Neural cell (in vitro differentiated cells): ENCODE measurements around the gene C4BPA. TPM values are rescaled to one million over a fixed set of nuclear protein-coding genes. Genes with fewer than 3 reads are reported as not detected.

ENCODE experiments used
- H2AFZ ChIP-seq: fragments of 200-600, 300-800 bp; sonication (generic), shearing (Covaris generic); 2 replicates; pipeline ENCODE4 v1.6.0; 2014; ENCODE audit warnings: low read depth, mild to moderate bottlenecking, antibody characterized with exemption, low read length, moderate library complexity
- H3F3A ChIP-seq: fragments of 200-600 bp; shearing (Covaris generic); 2 replicates; pipeline ENCODE4 v1.6.1; 2016; ENCODE audit warnings: mild to moderate bottlenecking, moderate library complexity, mixed read lengths, antibody characterized with exemption, low read length; ENCODE audit not compliant: insufficient read depth, poor library complexity, severe bottlenecking
- H3K27ac ChIP-seq: fragments of 200-600, 300-800 bp; sonication (generic), shearing (Covaris generic); 2 replicates; pipeline ENCODE4 v1.5.1; 2014; ENCODE audit warnings: mild to moderate bottlenecking, low read length, moderate library complexity
- H3K27me3 ChIP-seq: fragments of 300-800, 200-600 bp; sonication (generic), shearing (Covaris generic); 2 replicates; pipeline ENCODE4 v1.6.0; 2014; ENCODE audit warnings: mild to moderate bottlenecking, low read depth, low read length, moderate library complexity; ENCODE audit not compliant: insufficient read depth
- H3K36me3 ChIP-seq: fragments of 300-800, 200-600 bp; sonication (generic), shearing (Covaris generic); 2 replicates; pipeline ENCODE4 v1.5.1; 2014; ENCODE audit warnings: mild to moderate bottlenecking, antibody characterized with exemption, low read length, moderate library complexity; ENCODE audit not compliant: insufficient read depth
- H3K4me2 ChIP-seq: fragments of 300-800, 200-600 bp; sonication (generic), shearing (Covaris generic); 2 replicates; pipeline ENCODE4 v1.6.0; 2014; ENCODE audit warnings: mild to moderate bottlenecking, low read length
- H3K4me3 ChIP-seq: fragments of 300-800, 200-600 bp; sonication (generic), shearing (Covaris generic); 2 replicates; pipeline ENCODE4 v1.5.1; 2014; ENCODE audit warnings: mild to moderate bottlenecking, low read length, moderate library complexity
- H3K79me2 ChIP-seq: fragments of 200-600 bp; shearing (Covaris generic); replicated peaks from 2 replicates; pipeline ENCODE4 v1.6.0; 2014; ENCODE audit warnings: mild to moderate bottlenecking, low read length, moderate library complexity; ENCODE audit not compliant: insufficient read depth
- H3K9ac ChIP-seq: fragments of 300-800, 200-600 bp; sonication (generic), shearing (Covaris generic); 2 replicates; pipeline ENCODE4 v1.6.1; 2016; ENCODE audit warnings: mild to moderate bottlenecking, low read length, mixed read lengths
- H3K9me2 ChIP-seq: fragments of 200-600 bp; shearing (Covaris generic); 2 replicates; pipeline ENCODE4 v1.6.1; 2016; ENCODE audit warnings: mild to moderate bottlenecking, low read length, mixed read lengths; ENCODE audit not compliant: insufficient read depth
- H3K9me3 ChIP-seq: fragments of 200-600, 300-800 bp; sonication (generic), shearing (Covaris generic); 2 replicates; pipeline ENCODE4 v1.6.1; 2016; ENCODE audit warnings: mild to moderate bottlenecking, mixed run types, low read length, moderate library complexity, mixed read lengths
- H4K20me1 ChIP-seq: fragments of 200-600 bp; shearing (Covaris generic); 2 replicates; pipeline ENCODE4 v1.6.1; 2016; ENCODE audit warnings: mild to moderate bottlenecking, mixed run types; ENCODE audit not compliant: insufficient read depth
- EP300 ChIP-seq: fragments of 450-650 bp; conservative IDR thresholded peaks from 2 replicates; pipeline ENCODE4 v1.6.1; 2014; ENCODE audit warnings: antibody characterized with exemption, mild to moderate bottlenecking, moderate library complexity; ENCODE audit not compliant: poor library complexity, severe bottlenecking
- EZH2 ChIP-seq: fragments of 200-600, 300-800 bp; shearing (Covaris generic), sonication (generic); IDR thresholded peaks from 2 replicates; pipeline ENCODE4 v1.6.1; 2014; ENCODE audit warnings: antibody characterized with exemption, low read length, borderline replicate concordance, mild to moderate bottlenecking; ENCODE audit not compliant: insufficient read depth, poor library complexity, severe bottlenecking
- MXI1 ChIP-seq: fragments of 450-650 bp; conservative IDR thresholded peaks from 2 replicates; pipeline ENCODE4 v1.6.1; 2014; ENCODE audit warnings: antibody characterized with exemption, mild to moderate bottlenecking; ENCODE audit not compliant: poor library complexity, severe bottlenecking
- POLR2AphosphoS5 ChIP-seq: IDR thresholded peaks from 2 replicates; pipeline ENCODE4 v1.6.1; 2012
- RAD21 ChIP-seq: fragments of 450-650 bp; conservative IDR thresholded peaks from 2 replicates; pipeline ENCODE4 v1.6.1; 2014; ENCODE audit warnings: antibody characterized with exemption, mild to moderate bottlenecking, moderate library complexity
- SMC3 ChIP-seq: fragments of 450-650 bp; conservative IDR thresholded peaks from 2 replicates; pipeline ENCODE4 v1.6.1; 2014; ENCODE audit warnings: antibody characterized with exemption, mild to moderate bottlenecking, moderate library complexity; ENCODE audit not compliant: poor library complexity
- TAF1 ChIP-seq: IDR thresholded peaks from 2 replicates; pipeline ENCODE4 v1.6.1; 2012; ENCODE audit warnings: low read depth
- polyA plus RNA-seq: library from polyadenylated mRNA; depleted of rRNA; stranded (reverse); fragments of >200 nt; gene quantifications from 2 replicates; pipeline ENCODE4 v1.2.3, GENCODE V29; 2014
- TF ChIP-seq, protein P1 (sequence below): IDR thresholded peaks from 2 replicates; pipeline ENCODE4 v1.6.1; 2012; ENCODE audit warnings: borderline replicate concordance
- TF ChIP-seq, protein P2 (sequence below): fragments of 450-650 bp; IDR thresholded peaks from 2 replicates; pipeline ENCODE4 v1.5.1; 2014; ENCODE audit warnings: antibody characterized with exemption, mild to moderate bottlenecking, moderate library complexity; ENCODE audit not compliant: poor library complexity, severe bottlenecking

Gene C4BPA
- polyA plus RNA-seq, 1 donor from 2014 or later, result not detected

DNA sequence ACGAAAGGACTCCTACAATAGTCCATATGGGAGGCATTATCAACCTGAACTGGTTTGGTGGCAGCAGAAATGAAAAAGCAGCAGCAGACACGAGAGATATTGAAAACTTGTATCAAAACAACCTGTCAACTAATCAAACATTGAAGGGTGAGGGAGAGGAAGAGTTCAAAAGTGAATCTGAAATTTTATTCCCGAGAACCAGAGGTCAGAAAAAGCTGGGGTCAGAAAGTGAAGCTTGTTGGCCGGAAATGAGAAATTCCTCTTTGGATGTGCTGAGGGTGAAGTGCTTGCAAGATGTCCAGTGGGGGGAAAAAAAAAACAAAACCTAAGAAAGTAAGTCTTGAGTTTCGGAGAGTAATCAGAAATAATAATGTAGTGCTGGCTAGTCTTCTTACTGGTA is 1.9 kb upstream of the C4BPA start:
- no peaks in the 10 kb centered on the region for H3K36me3 ChIP-seq
- no peaks in the 10 kb centered on the region for H3K79me2 ChIP-seq
- no peak overlapping the region for H3K9ac ChIP-seq
- H3K27me3 ChIP-seq, result no peaks in the 10 kb centered on the region
- no peak overlapping the region for H2AFZ ChIP-seq
- no peaks in the 10 kb centered on the region for H3K9me2 ChIP-seq
- H4K20me1 ChIP-seq, result no peaks in the 10 kb centered on the region
- H3K9me3 ChIP-seq, result no peaks in the 10 kb centered on the region
- no peak overlapping the region for H3K4me2 ChIP-seq
- no peak overlapping the region for H3K27ac ChIP-seq
- TF ChIP-seq EZH2 (no peak), EP300 (no peak)
- TF ChIP-seq, protein P1, sequence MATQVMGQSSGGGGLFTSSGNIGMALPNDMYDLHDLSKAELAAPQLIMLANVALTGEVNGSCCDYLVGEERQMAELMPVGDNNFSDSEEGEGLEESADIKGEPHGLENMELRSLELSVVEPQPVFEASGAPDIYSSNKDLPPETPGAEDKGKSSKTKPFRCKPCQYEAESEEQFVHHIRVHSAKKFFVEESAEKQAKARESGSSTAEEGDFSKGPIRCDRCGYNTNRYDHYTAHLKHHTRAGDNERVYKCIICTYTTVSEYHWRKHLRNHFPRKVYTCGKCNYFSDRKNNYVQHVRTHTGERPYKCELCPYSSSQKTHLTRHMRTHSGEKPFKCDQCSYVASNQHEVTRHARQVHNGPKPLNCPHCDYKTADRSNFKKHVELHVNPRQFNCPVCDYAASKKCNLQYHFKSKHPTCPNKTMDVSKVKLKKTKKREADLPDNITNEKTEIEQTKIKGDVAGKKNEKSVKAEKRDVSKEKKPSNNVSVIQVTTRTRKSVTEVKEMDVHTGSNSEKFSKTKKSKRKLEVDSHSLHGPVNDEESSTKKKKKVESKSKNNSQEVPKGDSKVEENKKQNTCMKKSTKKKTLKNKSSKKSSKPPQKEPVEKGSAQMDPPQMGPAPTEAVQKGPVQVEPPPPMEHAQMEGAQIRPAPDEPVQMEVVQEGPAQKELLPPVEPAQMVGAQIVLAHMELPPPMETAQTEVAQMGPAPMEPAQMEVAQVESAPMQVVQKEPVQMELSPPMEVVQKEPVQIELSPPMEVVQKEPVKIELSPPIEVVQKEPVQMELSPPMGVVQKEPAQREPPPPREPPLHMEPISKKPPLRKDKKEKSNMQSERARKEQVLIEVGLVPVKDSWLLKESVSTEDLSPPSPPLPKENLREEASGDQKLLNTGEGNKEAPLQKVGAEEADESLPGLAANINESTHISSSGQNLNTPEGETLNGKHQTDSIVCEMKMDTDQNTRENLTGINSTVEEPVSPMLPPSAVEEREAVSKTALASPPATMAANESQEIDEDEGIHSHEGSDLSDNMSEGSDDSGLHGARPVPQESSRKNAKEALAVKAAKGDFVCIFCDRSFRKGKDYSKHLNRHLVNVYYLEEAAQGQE, result no peak
- no peak overlapping the region for H3K4me3 ChIP-seq
- H3F3A ChIP-seq, result no peaks in the 10 kb centered on the region

DNA sequence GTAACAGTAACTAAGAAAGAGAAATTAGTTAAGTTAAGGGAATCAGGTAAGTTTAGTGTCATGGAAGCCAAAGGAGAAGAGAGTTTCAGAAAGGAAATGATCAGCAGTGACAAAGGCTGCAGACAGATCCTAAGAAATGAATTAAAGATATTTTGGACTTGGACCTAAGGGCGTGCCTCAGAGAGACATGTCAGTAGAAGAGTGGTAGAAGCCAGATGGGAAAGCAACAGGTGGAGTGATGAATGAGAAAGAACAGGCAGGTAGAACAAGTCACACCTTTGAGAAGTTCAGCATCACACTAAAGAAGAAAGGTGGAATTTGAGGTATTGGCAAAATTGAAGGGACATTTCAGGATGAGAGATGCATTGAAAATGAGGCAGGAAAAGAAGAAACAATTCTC is 1.4 kb upstream of the C4BPA start:
- no peak overlapping the region for H3K4me2 ChIP-seq
- no peaks in the 10 kb centered on the region for H3K9me2 ChIP-seq
- H4K20me1 ChIP-seq, result no peaks in the 10 kb centered on the region
- H3K9me3 ChIP-seq, result no peaks in the 10 kb centered on the region
- H3F3A ChIP-seq, result no peaks in the 10 kb centered on the region
- no peak overlapping the region for H3K4me3 ChIP-seq
- H3K9ac ChIP-seq, result no peak overlapping the region
- H2AFZ ChIP-seq, result no peak overlapping the region
- no peaks in the 10 kb centered on the region for H3K79me2 ChIP-seq
- H3K27me3 ChIP-seq, result no peaks in the 10 kb centered on the region
- H3K36me3 ChIP-seq, result no peaks in the 10 kb centered on the region
- H3K27ac ChIP-seq, result no peak overlapping the region
- no peak for TF ChIP-seq RAD21
- no peak for TF ChIP-seq SMC3
- TF ChIP-seq, protein P1, result no peak
- TF ChIP-seq, protein P2, sequence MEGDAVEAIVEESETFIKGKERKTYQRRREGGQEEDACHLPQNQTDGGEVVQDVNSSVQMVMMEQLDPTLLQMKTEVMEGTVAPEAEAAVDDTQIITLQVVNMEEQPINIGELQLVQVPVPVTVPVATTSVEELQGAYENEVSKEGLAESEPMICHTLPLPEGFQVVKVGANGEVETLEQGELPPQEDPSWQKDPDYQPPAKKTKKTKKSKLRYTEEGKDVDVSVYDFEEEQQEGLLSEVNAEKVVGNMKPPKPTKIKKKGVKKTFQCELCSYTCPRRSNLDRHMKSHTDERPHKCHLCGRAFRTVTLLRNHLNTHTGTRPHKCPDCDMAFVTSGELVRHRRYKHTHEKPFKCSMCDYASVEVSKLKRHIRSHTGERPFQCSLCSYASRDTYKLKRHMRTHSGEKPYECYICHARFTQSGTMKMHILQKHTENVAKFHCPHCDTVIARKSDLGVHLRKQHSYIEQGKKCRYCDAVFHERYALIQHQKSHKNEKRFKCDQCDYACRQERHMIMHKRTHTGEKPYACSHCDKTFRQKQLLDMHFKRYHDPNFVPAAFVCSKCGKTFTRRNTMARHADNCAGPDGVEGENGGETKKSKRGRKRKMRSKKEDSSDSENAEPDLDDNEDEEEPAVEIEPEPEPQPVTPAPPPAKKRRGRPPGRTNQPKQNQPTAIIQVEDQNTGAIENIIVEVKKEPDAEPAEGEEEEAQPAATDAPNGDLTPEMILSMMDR, result no peak
- no peak for TF ChIP-seq TAF1
- no peak for TF ChIP-seq MXI1
- TF ChIP-seq EP300, result no peak
- no peak for TF ChIP-seq POLR2AphosphoS5
